GM21717 (cell line): Measurements from ENCODE around the gene DQX1.
A peak's percentile ranks its signal among the peaks of the same experiment; 100 is the strongest.

ENCODE experiments used
- ATAC-seq: cut with Tn5 transposase; IDR thresholded peaks from one replicate; pipeline ENCODE4 v1.9.1; 2021; ENCODE audit warnings: mild to moderate bottlenecking, moderate library complexity; ENCODE audit not compliant: unreplicated experiment

Gene DQX1

DNA sequence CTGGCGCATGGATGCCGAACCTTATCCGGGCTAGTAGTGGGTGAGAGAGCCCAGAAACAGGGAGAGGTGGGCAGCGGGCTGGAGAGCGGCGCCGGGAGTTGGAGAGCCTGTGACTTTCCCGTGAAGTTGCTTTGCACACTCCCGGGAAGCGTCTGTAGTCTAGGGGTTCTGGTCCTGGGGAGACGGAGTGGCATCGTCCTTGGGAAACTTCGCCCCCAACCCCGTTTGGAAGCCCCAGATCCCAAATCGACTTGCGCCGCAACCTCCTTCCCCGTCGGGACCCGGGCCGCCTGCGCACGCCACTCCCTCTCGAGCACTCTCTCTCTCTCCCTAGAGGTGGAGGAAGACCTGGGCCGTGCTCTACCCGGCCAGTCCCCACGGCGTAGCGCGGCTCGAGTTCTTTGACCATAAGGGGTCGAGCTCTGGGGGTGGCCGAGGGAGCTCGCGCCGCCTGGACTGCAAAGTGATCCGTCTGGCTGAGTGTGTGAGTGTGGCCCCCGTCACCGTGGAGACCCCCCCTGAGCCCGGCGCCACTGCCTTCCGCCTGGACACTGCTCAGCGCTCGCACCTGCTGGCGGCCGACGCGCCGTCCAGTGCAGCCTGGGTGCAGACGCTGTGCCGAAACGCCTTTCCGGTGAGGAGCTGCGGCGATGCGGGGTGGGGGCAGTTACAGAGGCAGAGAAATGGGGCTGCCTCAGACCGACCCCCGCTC is 28.9 kb upstream of the DQX1 start:
- ATAC-seq = peak; percentile 42

- ATAC-seq = peak; percentile 67
These were observed 28.1 kb upstream of the DQX1 start, which contains the start of the genes DOK1 and LOXL3 for GRCh38 chr2:74553892-74554819. DOK1 (plus strand) TSS chr2:74554720; CDS start chr2:74554755, 35 bp downstream. LOXL3 (minus strand) TSS chr2:74553942; CDS start chr2:74552634, 1,308 bp downstream.

GRCh38 chr2:74552914-74553811 is 27.1 kb upstream of the DQX1 start:
- ATAC-seq = no peak

GRCh38 chr2:74551942-74552913 is 26.2 kb upstream of the DQX1 start:
- ATAC-seq = no peak

GRCh38 chr2:74551530-74551929 is 25.5 kb upstream of the DQX1 start:
- no peak for ATAC-seq

GRCh38 chr2:74550231-74550630 is 24.2 kb upstream of the DQX1 start:
- no peak for ATAC-seq

DNA sequence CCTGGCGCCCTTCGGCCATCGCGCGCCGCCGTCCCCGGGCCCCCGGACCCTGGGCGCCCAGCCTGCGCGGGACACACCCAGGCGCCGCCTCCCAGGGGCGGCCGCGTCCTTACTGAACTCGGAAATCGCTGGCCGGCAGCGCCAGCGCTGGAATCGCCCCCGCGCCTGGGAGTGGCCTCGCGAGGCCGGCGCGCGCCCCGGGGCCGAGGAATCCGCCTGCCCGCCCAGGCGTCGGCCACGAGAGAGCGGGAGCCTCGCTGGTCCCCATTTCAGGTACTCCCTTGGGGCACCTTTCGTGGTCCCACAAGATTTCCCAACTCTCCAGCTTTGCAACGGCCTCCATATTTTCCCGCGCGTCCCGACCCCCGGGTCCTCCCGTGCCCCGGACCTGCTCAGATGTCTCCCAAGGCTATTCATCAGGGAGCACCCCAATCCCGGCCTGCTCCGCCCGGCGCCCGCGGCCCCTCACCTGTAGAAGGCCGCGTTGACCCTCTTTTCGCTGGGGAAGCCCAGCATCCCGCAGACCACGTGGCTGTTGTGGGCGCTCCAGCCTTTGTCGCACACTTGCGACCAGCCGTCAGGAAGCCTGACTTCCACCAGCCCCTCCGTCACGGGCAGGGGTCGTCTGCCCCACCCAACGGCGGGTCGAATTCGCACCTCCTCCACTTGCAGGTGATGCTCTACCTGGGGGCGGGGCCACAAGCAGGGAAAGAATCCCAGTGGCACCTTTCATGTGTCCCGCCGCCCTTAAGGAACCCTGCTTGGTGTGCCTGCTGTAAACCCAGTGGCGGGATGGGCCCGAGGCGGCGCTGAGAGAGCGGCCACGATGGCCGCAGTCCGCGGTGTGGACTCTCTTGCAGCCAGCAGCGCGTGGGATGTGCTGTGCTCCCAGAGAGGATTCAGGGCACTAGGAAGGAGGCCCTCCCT is 23.1 kb upstream of the DQX1 start:
- no peak for ATAC-seq

- ATAC-seq = no peak
These were observed 22.4 kb upstream of the DQX1 start for GRCh38 chr2:74548285-74548899.

GRCh38 chr2:74546004-74546403 is 20.0 kb upstream of the DQX1 start:
- no peak for ATAC-seq

DNA sequence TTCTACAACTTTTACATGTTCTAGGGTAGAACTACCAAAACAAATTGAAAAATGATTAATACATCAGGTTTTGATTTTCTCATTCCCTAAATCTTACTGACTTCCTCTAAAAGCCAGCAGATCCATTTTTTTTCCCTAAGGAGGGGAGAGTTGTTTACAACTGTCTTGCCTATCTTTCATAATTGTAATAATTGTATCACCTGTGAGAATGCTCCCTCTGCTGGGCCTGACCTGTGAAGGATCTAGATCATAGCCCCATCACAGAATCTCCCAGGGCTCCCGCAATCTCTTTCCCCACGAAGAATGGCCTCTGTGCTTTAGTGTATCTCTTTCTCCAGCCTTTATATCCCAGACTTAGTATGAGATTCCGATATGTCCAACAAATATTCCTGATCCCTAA is 18.6 kb upstream of the DQX1 start:
- no peak for ATAC-seq

- no peak for ATAC-seq
These were observed 16.9 kb upstream of the DQX1 start for GRCh38 chr2:74542978-74543377.

DNA sequence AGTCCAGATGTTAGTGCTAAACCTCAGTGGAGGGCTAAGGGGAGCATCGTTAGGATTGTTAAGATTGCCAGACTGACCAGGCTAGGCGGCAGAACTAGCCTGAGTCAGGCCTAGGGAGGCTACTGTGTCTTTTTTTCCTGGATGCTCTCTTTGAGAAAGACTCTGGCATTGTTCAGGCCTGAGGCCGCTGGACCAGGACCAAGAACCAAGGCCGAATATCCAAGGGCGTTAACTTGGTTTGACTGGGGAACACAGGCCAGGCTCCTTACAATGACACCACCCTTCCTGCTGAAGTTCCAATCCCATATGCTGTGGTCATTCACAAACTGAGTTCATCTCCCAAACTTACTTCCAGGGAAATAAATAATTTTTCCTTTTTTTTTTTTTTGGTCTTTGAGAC is 14.3 kb upstream of the DQX1 start:
- ATAC-seq = no peak

DNA sequence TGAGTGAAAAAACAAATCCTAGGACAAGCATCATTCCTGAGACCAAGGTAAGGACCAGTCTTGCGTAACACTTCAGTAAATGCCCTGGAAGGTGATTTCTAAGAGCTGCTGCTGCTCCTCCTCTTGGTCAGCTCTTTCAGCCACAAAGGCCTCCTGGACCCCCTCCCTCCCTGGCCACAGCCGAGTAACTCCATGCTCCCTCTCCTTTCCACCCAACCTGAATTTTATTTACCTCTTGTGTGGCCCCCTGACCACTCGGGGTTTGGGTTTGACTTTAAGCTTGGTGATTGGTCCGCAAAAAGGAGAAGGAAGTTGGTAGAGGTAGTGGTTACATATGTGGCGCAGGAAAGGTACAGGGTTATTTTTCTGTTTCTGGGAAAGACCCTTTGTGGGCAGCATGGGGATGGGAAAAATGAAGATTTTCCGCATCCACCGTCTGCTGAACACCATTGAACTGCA is 12.9 kb upstream of the DQX1 start:
- no peak for ATAC-seq

DNA sequence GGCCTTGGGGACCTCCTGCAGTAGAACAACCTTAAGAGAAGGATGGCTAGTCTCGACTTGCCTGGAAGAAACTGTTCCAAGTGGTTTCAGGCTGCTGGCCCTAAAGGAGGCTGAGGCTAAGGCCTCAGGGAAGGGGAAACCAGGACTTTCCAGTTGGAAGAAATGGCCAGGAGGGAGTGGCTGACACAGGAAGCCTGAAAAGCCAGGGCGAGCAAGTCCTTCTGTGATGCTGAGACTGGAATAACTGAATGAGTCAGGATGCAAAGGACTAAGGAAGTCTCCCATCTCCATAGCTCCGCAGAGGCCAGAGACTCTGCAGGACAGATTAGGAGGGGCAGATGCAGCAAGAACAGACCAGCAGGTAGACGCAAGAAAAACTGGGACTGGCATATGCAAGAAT is 11.1 kb upstream of the DQX1 start:
- ATAC-seq = no peak

DNA sequence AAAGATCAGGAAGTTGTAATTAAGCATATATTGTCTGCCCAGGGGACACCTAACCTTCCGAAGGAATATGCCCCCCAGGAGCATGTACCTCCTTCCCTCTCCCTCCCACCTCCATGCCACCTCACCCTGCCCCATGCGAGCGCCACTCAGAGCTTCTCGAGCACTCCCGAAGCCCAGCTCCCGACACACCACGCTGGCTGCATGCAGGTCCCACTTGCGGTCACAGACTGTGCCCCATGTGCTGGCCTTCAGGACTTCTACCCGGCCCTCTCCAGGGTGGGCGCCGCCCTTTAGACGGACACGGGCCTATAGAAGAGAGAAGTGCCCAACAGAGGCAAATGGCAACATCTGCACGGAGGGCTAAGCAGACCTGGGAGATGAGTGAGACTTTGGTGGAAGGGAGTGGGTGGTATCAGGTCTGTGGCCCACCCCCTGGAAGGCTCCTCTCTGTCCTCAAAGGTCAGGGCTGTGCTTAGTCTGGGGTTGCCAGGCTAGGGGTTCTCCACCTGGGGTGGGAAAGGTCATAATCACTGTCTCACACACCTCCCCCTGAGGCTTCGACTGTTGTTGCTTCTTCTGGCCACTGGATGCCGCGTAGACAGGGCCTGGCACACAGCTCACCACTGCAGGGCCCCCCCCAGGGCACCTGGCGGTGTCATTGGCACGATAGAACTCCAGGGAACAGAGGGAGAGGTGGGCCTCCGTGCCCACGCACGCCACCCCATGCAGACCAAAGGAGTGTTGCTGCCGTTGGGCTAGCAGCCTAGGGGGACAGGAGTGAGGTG is 10.3 kb upstream of the DQX1 start:
- no peak for ATAC-seq

GRCh38 chr2:74535440-74535965 is 9.5 kb upstream of the DQX1 start:
- ATAC-seq = no peak

DNA sequence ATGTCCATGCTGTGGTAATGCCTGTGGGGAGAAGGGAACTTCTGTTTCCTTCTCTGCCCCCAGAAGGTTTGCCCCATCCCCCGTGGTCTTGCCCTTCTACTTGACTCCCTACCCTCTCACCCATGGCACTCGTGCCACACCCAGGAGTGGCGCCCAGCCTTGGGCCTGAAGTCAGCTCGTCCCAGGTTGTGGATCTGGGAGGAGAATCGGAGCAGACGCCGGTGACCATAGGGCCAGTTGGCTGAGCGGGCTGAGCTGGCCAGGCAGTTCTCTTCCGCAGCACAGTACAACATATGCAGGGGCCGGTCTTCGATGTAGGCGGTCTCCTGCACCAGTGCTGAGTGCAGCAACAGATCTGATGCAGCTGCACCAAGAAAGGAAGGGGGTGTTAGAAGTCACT is 8.4 kb upstream of the DQX1 start:
- ATAC-seq = no peak
